ENCODE measurements around the gene DNAI4. TPM values are rescaled to one million over a fixed set of nuclear protein-coding genes. Genes with fewer than 3 reads are reported as not detected.

DNAI4 gene
- total RNA-seq, 3 donors from 2014 or later (not counting 1 experiment from before 2014, with no cell fraction given) = 1.4 to 4.3 (median 2.2) TPM

- Histone ChIP-seq H3K27ac (ENCODE audit: low read length) (no peak overlapping the region), H3K27me3 (ENCODE audit: control insufficient read depth, insufficient read depth, low read length) (no peaks in the 10 kb centered on the region), H3K9me3 (ENCODE audit: control insufficient read depth, insufficient read depth, low read length) (no peaks in the 10 kb centered on the region), H3K36me3 (ENCODE audit: control insufficient read depth, insufficient read depth, low read length) (no peaks in the 10 kb centered on the region), H3K4me3 (ENCODE audit: low read length) (no peak overlapping the region), H3K4me1 (ENCODE audit: control insufficient read depth, insufficient read depth, low read length) (no peaks in the 10 kb centered on the region)
- Mint-ChIP-seq H3K27ac (no peak overlapping the region), H3K36me3 (no peaks in the 10 kb centered on the region), H3K9me3 (no peaks in the 10 kb centered on the region), H3K27me3 (ENCODE audit: low read depth in 2 of 2) (peaks cover 3 to 9% of the 10 kb centered on the region in 2 donors), H3K4me3 (no peak overlapping the region), H3K4me1 (no peaks in the 10 kb centered on the region)
- intact Hi-C loops (cut with micrococcal nuclease) = no loop called here
- ATAC-seq = no peak
- no peak for DNase-seq
- no peak for TF ChIP-seq CTCF (IDR thresholded peaks at IDR 0.05)
Measured at GRCh38 chr1:66833112-66833511, 91.5 kb downstream of the DNAI4 start.

- H3K36me3 ChIP-seq (ENCODE audit: control insufficient read depth, insufficient read depth, low read length) = no peaks in the 10 kb centered on the region
- TF ChIP-seq CTCF (IDR thresholded peaks at IDR 0.05) = no peak
- no peak overlapping the region for H3K27ac ChIP-seq (ENCODE audit: low read length)
- DNase-seq (no peak), ATAC-seq (no peak)
- intact Hi-C loops (cut with micrococcal nuclease) = no loop called here
- no peaks in the 10 kb centered on the region for H3K9me3 ChIP-seq (ENCODE audit: control insufficient read depth, insufficient read depth, low read length)
- no peaks in the 10 kb centered on the region for H3K36me3 Mint-ChIP-seq
- no peaks in the 10 kb centered on the region for H3K4me1 Mint-ChIP-seq
- H3K4me3 ChIP-seq (ENCODE audit: low read length) = no peak overlapping the region
- H3K4me3 Mint-ChIP-seq = no peak overlapping the region
- H3K27me3 Mint-ChIP-seq (ENCODE audit: low read depth in 2 of 2) = peaks cover 3 to 9% of the 10 kb centered on the region in 2 donors
- no peak overlapping the region for H3K27ac Mint-ChIP-seq
- no peaks in the 10 kb centered on the region for H3K4me1 ChIP-seq (ENCODE audit: control insufficient read depth, insufficient read depth, low read length)
- H3K27me3 ChIP-seq (ENCODE audit: control insufficient read depth, insufficient read depth, low read length) = no peaks in the 10 kb centered on the region
- WGBS (ENCODE audit: insufficient coverage) = 94% methylated on average over 1 of the region's 3 CpGs
- no peaks in the 10 kb centered on the region for H3K9me3 Mint-ChIP-seq
Measured at GRCh38 chr1:66831529-66832239, 93.0 kb downstream of the DNAI4 start.

GRCh38 chr1:66824771-66825170, 99.9 kb downstream of the DNAI4 start:
- no peak for TF ChIP-seq CTCF (IDR thresholded peaks at IDR 0.05)
- Histone ChIP-seq H3K4me3 (ENCODE audit: low read length) (no peak overlapping the region), H3K36me3 (ENCODE audit: control insufficient read depth, insufficient read depth, low read length) (no peaks in the 10 kb centered on the region), H3K4me1 (ENCODE audit: control insufficient read depth, insufficient read depth, low read length) (no peaks in the 10 kb centered on the region), H3K27me3 (ENCODE audit: control insufficient read depth, insufficient read depth, low read length) (no peaks in the 10 kb centered on the region), H3K27ac (ENCODE audit: low read length) (no peak overlapping the region), H3K9me3 (ENCODE audit: control insufficient read depth, insufficient read depth, low read length) (no peaks in the 10 kb centered on the region)
- no peak overlapping the region for H3K4me3 Mint-ChIP-seq
- intact Hi-C loops (cut with micrococcal nuclease) = no loop called here
- DNase-seq (no peak), ATAC-seq (no peak)
- no peaks in the 10 kb centered on the region for H3K4me1 Mint-ChIP-seq
- no peaks in the 10 kb centered on the region for H3K36me3 Mint-ChIP-seq
- H3K9me3 Mint-ChIP-seq = no peaks in the 10 kb centered on the region
- 86% methylated on average over 1 of the region's 1 CpG for WGBS (ENCODE audit: insufficient coverage)
- no peak overlapping the region for H3K27ac Mint-ChIP-seq
- H3K27me3 Mint-ChIP-seq (ENCODE audit: low read depth in 2 of 2) = no peaks in the 10 kb centered on the region
